Right lobe of liver (tissue), 6 donors: ENCODE measurements around the gene KLF1. TPM values are rescaled to one million over a fixed set of nuclear protein-coding genes. Genes with fewer than 3 reads are reported as not detected.
A peak's percentile ranks its signal among the peaks of the same experiment; 100 is the strongest.

ENCODE experiments used
- ATAC-seq, 4 donors: fragments of 200-7000 bp; cut with Tn5 transposase; one replicate each; pipeline ENCODE4 v1.9.1; 2020; ENCODE audit warnings: mild to moderate bottlenecking in 4 of 4, moderate library complexity in 4 of 4
- DNase-seq, 3 donors: peaks; one replicate each; pipeline ENCODE4 v3.0.0-alpha.2; 2020
- H3K27ac ChIP-seq, 3 donors: fragments of 200-600 bp; one replicate each; pipeline ENCODE4 v1.8.0; 2022
- H3K27me3 ChIP-seq, 2 donors: fragments of 200-600 bp; one replicate each; pipeline ENCODE4 v1.8.0; 2022
- H3K36me3 ChIP-seq, 4 donors: fragments of 200-600 bp; sonication (generic) in 1 of 4; one replicate each; pipeline versions ENCODE4 v1.5.1 to v1.8.0; 2017 to 2022; ENCODE audit warnings: control low read depth in 1 of 4
- H3K4me1 ChIP-seq, 4 donors: fragments of 200-600 bp; sonication (generic) in 1 of 4; one replicate each; pipeline versions ENCODE4 v1.5.1 to v1.8.0; 2017 to 2022; ENCODE audit warnings: control low read depth in 1 of 4
- H3K4me3 ChIP-seq, 3 donors: fragments of 200-600 bp; one replicate each; pipeline ENCODE4 v1.8.0; 2022
- H3K9me3 ChIP-seq, 4 donors: fragments of 200-600 bp; sonication (generic) in 1 of 4; one replicate each; pipeline versions ENCODE4 v1.5.1 to v1.8.0; 2017 to 2022; ENCODE audit warnings: control low read depth in 1 of 4
- POLR2A ChIP-seq: fragments of 450-650 bp; IDR thresholded peaks from one replicate; pipeline ENCODE4 v1.6.1; 2017; ENCODE audit warnings: antibody characterized with exemption, mild to moderate bottlenecking
- WGBS: methylation state at CpG from one replicate; pipeline ENCODE4 v1.1.6; 2018; ENCODE audit warnings: low coverage, low lambda C conversion rate; ENCODE audit not compliant: insufficient coverage; ENCODE audit errors: missing lambda C conversion rate; 5-methylcytosine and 5-hydroxymethylcytosine counted together
- intact Hi-C, 2 donors: fragments of 100-400 bp; cut with DNase I; formaldehyde crosslinking; loops; one replicate each; pipeline versions ENCODE4 v1.11.2 to v1.14.1; 2022
- total RNA-seq, 6 experiments: library from RNA; depleted of rRNA in 2 of 6; stranded (reverse); fragments of >200 nt in 2 of 6; fragmentation: NEBNext Ultra II Directional in 3 of 6; extraction: Animal tissue kit (Norgen Biotek cat#: 25700) in 3 of 6; gene quantifications; one replicate each; pipeline versions ENCODE4 v1.1.0 to v1.2.4, GENCODE V29; 2016 to 2023
- TF ChIP-seq, protein P1 (sequence below), 4 donors: fragments of 200-600 bp in 3 of 4; fragments of 450-650 bp in 1 of 4; IDR thresholded peaks; one replicate each; pipeline versions ENCODE4 v1.5.1 to v1.8.0; 2016 to 2022; ENCODE audit warnings: antibody characterized with exemption in 4 of 4, mild to moderate bottlenecking in 2 of 4
- donor health status: DM: no; HTN: yes; CAD: no.
- donor health status: DM: no; HTN: no; CAD: no.
- donor health status: DM: no; HTN: no; CAD: no.
- donor health status: DM: no; HTN: yes; CAD: no.
- donor health status: DM: no; HTN: yes; CAD: no.

KLF1 gene
- total RNA-seq, 6 experiments from 2014 or later: 0.32 to 1.7 (median 0.44) TPM; not detected in 3

DNA sequence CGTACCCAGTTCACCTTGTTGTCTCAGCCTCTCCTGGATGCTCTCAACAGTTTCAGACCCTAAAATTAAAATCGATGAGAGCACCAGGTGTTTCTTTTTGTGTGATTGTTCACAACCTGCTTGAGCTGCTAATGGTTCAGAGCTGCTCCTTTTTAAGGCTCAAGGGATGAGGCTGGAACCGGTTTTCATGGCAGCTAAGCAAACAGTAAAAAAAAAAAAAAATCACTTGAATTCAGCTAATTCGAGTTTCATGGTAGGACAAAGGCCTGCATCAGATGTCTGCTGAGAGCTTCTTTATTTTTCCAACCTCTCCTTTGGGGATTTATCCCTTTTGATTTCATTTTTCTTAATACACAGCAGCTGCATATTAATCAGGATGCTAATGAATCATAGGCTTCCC lies 25.6 kb upstream of the KLF1 start:
- H3K4me3 ChIP-seq: no peak overlapping the region
- no peak for DNase-seq
- ATAC-seq: no peak

DNA sequence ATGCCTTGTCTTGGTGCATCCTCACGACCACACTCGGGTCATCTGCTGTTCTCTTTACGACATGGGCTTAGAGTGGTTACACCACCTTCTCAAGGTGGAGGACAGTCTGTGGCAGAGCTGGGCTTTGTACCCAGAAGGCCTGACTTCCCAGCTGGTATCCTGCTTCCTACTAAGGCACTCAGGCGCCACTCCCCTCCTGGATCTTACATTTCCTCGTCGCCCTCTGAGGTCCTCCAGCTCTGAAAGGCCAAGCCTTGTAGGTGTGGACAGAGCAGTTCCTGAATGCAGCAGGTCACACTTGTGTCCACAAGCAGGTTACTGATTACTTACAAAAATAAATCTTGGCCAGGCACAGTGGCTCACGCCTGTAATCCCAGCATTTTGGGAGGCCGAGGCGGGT lies 20.2 kb upstream of the KLF1 start:
- no peak overlapping the region for H3K27ac ChIP-seq
- H3K36me3 ChIP-seq: no peaks in the 10 kb centered on the region
- ATAC-seq (peak in 1 of 4 donors; percentile 20), DNase-seq (no peak)
- H3K4me1 ChIP-seq: no peaks in the 10 kb centered on the region
- no peak overlapping the region for H3K4me3 ChIP-seq
- no peaks in the 10 kb centered on the region for H3K27me3 ChIP-seq
- H3K9me3 ChIP-seq: no peaks in the 10 kb centered on the region
- intact Hi-C loops: no loop called here
- TF ChIP-seq, protein P1, sequence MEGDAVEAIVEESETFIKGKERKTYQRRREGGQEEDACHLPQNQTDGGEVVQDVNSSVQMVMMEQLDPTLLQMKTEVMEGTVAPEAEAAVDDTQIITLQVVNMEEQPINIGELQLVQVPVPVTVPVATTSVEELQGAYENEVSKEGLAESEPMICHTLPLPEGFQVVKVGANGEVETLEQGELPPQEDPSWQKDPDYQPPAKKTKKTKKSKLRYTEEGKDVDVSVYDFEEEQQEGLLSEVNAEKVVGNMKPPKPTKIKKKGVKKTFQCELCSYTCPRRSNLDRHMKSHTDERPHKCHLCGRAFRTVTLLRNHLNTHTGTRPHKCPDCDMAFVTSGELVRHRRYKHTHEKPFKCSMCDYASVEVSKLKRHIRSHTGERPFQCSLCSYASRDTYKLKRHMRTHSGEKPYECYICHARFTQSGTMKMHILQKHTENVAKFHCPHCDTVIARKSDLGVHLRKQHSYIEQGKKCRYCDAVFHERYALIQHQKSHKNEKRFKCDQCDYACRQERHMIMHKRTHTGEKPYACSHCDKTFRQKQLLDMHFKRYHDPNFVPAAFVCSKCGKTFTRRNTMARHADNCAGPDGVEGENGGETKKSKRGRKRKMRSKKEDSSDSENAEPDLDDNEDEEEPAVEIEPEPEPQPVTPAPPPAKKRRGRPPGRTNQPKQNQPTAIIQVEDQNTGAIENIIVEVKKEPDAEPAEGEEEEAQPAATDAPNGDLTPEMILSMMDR (IDR thresholded peaks at IDR 0.05): no peak
- TF ChIP-seq POLR2A: no peak
- WGBS: 79% methylated on average over 6 of the region's 9 CpGs

More for the DNA sequence above, 25.6 kb upstream of the KLF1 start:
- Histone ChIP-seq H3K36me3 (no peaks in the 10 kb centered on the region), H3K4me1 (peaks cover 0 to 15% (median 0%) of the 10 kb centered on the region in 4 donors), H3K9me3 (no peaks in the 10 kb centered on the region), H3K27me3 (no peaks in the 10 kb centered on the region), H3K27ac (no peak overlapping the region)
- WGBS: 46% methylated on average over 4 of the region's 4 CpGs
- intact Hi-C loops: no loop called here
- no peak for TF ChIP-seq POLR2A
- TF ChIP-seq, protein P1 (IDR thresholded peaks at IDR 0.05): no peak

DNA sequence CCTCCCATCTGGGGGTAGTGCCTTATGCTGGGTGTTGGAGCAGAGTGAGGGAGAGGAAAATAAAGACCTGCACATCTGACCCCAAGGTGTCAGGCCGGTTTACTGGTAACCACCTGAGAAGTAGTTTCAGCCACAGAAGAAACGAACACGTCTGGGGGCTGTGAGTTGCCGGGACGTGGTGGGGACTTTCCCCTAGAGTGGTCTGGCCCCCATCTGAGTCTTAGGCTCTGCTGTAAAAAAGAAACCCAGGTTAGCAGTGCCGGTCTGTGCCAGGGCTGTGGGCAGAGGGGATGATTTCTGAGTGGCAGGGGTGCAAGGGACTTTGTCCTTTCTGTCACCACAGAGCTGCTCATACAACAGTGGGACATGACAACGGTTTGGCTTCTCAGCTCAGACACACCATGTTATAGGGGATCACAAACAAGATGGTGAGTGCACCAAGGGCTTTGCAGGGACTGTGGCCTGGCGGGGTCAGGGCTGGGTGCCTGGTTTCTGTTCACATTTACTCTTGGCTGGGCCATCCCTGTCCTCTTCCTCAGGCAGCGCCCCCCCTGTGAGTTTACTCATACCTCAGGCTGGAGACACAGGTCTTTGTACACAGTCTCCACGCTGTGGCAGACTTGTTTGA lies 13.0 kb upstream of the KLF1 start:
- TF ChIP-seq, protein P1 (IDR thresholded peaks at IDR 0.05): no peak
- no peak for TF ChIP-seq POLR2A
- ATAC-seq (no peak), DNase-seq (no peak)
- Histone ChIP-seq H3K27me3 (no peaks in the 10 kb centered on the region), H3K4me3 (no peak overlapping the region), H3K4me1 (no peaks in the 10 kb centered on the region), H3K36me3 (peaks cover 0 to 34% (median 10%) of the 10 kb centered on the region in 4 donors), H3K27ac (no peak overlapping the region), H3K9me3 (no peaks in the 10 kb centered on the region)
- intact Hi-C loops: no loop called here
- 91% methylated on average over 8 of the region's 10 CpGs for WGBS

DNA sequence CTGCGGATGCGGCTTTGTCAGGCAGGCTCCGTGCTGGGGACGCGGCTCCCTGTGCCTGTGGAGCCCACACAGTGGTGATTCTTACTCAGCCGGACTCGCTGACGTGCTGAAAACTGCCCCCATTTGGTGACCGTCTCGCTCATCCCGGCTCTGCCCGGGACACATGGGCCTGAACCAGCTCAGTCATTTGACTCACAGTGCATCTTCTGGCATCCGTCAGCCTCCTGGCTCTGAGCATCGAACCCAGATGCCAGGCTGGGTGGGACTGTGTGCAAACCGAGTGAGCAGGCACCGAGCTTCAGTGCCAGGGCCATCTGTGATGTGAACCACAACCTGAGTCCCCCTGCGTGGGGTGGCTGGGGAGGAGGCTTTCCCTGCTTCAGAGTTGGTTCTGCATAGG lies 9.5 kb upstream of the KLF1 start:
- Histone ChIP-seq H3K4me1 (peaks cover 0 to 12% (median 5%) of the 10 kb centered on the region in 4 donors), H3K36me3 (peaks cover 0 to 53% (median 10%) of the 10 kb centered on the region in 4 donors), H3K27ac (no peak overlapping the region), H3K4me3 (no peak overlapping the region), H3K9me3 (no peaks in the 10 kb centered on the region), H3K27me3 (no peaks in the 10 kb centered on the region)
- TF ChIP-seq, protein P1 (IDR thresholded peaks at IDR 0.05): no peak
- no peak for TF ChIP-seq POLR2A
- ATAC-seq (no peak), DNase-seq (no peak)
- 100% methylated on average over 2 of the region's 17 CpGs for WGBS
- intact Hi-C loops: no loop called here
